K562 (cell line): ENCODE results near the gene GFM1. TPM values are rescaled to one million over a fixed set of nuclear protein-coding genes. Genes with fewer than 3 reads are reported as not detected.

Source experiments
- ADNP ChIP-seq: fragments of 200-800 bp; sonication (Bioruptor generic); IDR thresholded peaks from 2 replicates; pipeline ENCODE4 v1.6.1; 2016; ENCODE audit warnings: missing genetic modification characterization, missing compliant biosample characterization
- DPF2 ChIP-seq: fragments of 450-650 bp; IDR thresholded peaks from 2 replicates; pipeline ENCODE4 v1.6.1; 2016
- EZH2 ChIP-seq: IDR thresholded peaks from 2 replicates; pipeline ENCODE4 v1.6.1; 2012; ENCODE audit warnings: low read depth, mild to moderate bottlenecking, inconsistent platforms, low read length, borderline replicate concordance
- GTF3C2 ChIP-seq: IDR thresholded peaks from 3 replicates; pipeline ENCODE4 v1.6.1; 2011; ENCODE audit warnings: borderline replicate concordance, mild to moderate bottlenecking, moderate library complexity; ENCODE audit not compliant: insufficient read length; ENCODE audit errors: extremely low read depth
- HCFC1 ChIP-seq: IDR thresholded peaks from 2 replicates; pipeline ENCODE4 v1.6.1; 2012; ENCODE audit warnings: low read depth, low read length, improper control_type of control experiment
- HMGN3 ChIP-seq: IDR thresholded peaks from 2 replicates; pipeline ENCODE4 v1.6.1; 2011; ENCODE audit warnings: borderline replicate concordance, low read depth, mild to moderate bottlenecking, mixed read lengths, low read length; ENCODE audit not compliant: insufficient read length; ENCODE audit errors: extremely low read depth
- KHSRP ChIP-seq: fragments of 450-650 bp; IDR thresholded peaks from 2 replicates; pipeline ENCODE4 v1.6.1; 2017
- KLF1 ChIP-seq: fragments of 450-650 bp; IDR thresholded peaks from 2 replicates; pipeline ENCODE4 v1.6.1; 2016; ENCODE audit warnings: missing genetic modification characterization, missing compliant biosample characterization
- LARP7 ChIP-seq: fragments of 450-650 bp; IDR thresholded peaks from 2 replicates; pipeline ENCODE4 v1.6.1; 2016
- MEIS2 ChIP-seq: fragments of 450-650 bp; IDR thresholded peaks from 2 replicates; pipeline ENCODE4 v1.6.1; 2014; ENCODE audit warnings: mild to moderate bottlenecking; ENCODE audit not compliant: partially characterized antibody
- PREB ChIP-seq: sonication (generic); formaldehyde crosslinking; IDR thresholded peaks from 2 replicates; pipeline ENCODE4 v1.8.1; 2023; ENCODE audit warnings: mild to moderate bottlenecking, missing genetic modification reagents
- SMARCA4 ChIP-seq: fragments of 450-650 bp; IDR thresholded peaks from 2 replicates; pipeline ENCODE4 v1.6.1; 2016
- TEAD1 ChIP-seq, 2 experiments: fragments of 450-650 bp in 1 of 2; sonication (generic) in 1 of 2; formaldehyde crosslinking; IDR thresholded peaks; 2 replicates each; pipeline versions ENCODE4 v1.4.0 to v1.8.0; 2020 to 2022; ENCODE audit warnings: mild to moderate bottlenecking in 2 of 2, missing genetic modification reagents in 1 of 2
- YBX1 ChIP-seq: fragments of 450-650 bp; IDR thresholded peaks from 2 replicates; pipeline ENCODE4 v1.7.1; 2016; ENCODE audit warnings: mild to moderate bottlenecking
- ZNF586 ChIP-seq: fragments of 450-650 bp; formaldehyde crosslinking; conservative IDR thresholded peaks from 2 replicates; pipeline ENCODE4 v1.4.0; 2020; ENCODE audit warnings: mild to moderate bottlenecking, moderate library complexity
- ZNF778 ChIP-seq: fragments of 450-650 bp; formaldehyde crosslinking; IDR thresholded peaks from 2 replicates; pipeline ENCODE4 v1.4.0; 2020; ENCODE audit warnings: mild to moderate bottlenecking, moderate library complexity
- polyA plus RNA-seq, 8 experiments: library from polyadenylated mRNA; depleted of rRNA in 4 of 8; stranded (reverse) in 5 of 8; unstranded in 3 of 8; fragments of >200 nt; fragmentation: Nextera tagmentation in 2 of 8; fragmentation: Illumina TruSeq in 1 of 8; extraction: Ambion mirVana in 2 of 8; extraction: Trizol in 1 of 8; gene quantifications; 2 replicates each; pipeline versions ENCODE4 v1.2.1 to v1.2.3, GENCODE V29; 2011 to 2014; ENCODE audit warnings: inconsistent platforms in 1 of 8, missing spikeins in 1 of 8
- total RNA-seq, 7 experiments: library from RNA; depleted of rRNA in 6 of 7; stranded (reverse); fragments of >200 nt in 6 of 7; fragmentation: Illumina TruSeq in 2 of 7; extraction: Trizol in 2 of 7; gene quantifications; 2 replicates each; pipeline versions ENCODE4 v1.2.1 to v1.2.3, GENCODE V29; 2011 to 2021; ENCODE audit warnings: low replicate concordance in 1 of 7
- TF ChIP-seq, protein P1 (sequence below), 3 experiments: IDR thresholded peaks in 2 of 3; conservative IDR thresholded peaks in 1 of 3; 2 replicates each; pipeline ENCODE4 v1.5.1; 2011 to 2012; ENCODE audit warnings: low read length in 3 of 3, mild to moderate bottlenecking in 3 of 3, control low read depth in 2 of 3, improper control_type of control experiment in 1 of 3, inconsistent platforms in 1 of 3, low read depth in 1 of 3, mixed read lengths in 1 of 3, moderate library complexity in 1 of 3; ENCODE audit not compliant: insufficient read depth in 2 of 3
- TF ChIP-seq, protein P2 (sequence below): sonication (generic); formaldehyde crosslinking; IDR thresholded peaks from 2 replicates; pipeline ENCODE4 v1.8.0; 2022; ENCODE audit warnings: missing genetic modification reagents, mild to moderate bottlenecking, moderate library complexity, borderline replicate concordance
- TF ChIP-seq, protein P3 (sequence below): IDR thresholded peaks from 2 replicates; pipeline ENCODE4 v1.6.1; 2011; ENCODE audit warnings: borderline replicate concordance, low read depth, mild to moderate bottlenecking, moderate library complexity, low read length; ENCODE audit not compliant: insufficient read depth, poor library complexity, severe bottlenecking

GFM1 gene
- total and polyA plus RNA-seq, 9 of the 15 experiments (the other 6 are each of a cell fraction or from before 2014, with no cell fraction given): 38.9 to 86.7 (median 64.8) TPM

DNA sequence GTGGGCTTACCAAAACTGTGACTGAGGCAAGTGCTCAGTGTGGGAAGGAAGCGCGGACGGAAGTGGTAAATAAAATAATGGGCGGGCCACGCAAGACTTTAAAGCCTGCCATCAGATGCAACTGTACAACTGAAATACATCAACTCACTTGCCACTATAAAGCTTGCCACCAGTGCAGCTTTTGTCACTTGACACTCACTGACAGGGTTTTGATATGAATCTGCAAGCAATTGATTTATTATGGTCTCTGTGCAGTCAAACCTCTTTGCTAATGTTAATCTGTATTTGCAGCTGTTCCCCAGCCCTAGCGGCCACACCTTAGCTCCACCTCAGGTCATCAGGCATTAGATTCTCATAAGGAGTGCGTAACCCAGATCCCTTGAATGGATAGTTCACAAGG, 2.3 kb upstream of the GFM1 start (continued):
- TF ChIP-seq, protein P1, sequence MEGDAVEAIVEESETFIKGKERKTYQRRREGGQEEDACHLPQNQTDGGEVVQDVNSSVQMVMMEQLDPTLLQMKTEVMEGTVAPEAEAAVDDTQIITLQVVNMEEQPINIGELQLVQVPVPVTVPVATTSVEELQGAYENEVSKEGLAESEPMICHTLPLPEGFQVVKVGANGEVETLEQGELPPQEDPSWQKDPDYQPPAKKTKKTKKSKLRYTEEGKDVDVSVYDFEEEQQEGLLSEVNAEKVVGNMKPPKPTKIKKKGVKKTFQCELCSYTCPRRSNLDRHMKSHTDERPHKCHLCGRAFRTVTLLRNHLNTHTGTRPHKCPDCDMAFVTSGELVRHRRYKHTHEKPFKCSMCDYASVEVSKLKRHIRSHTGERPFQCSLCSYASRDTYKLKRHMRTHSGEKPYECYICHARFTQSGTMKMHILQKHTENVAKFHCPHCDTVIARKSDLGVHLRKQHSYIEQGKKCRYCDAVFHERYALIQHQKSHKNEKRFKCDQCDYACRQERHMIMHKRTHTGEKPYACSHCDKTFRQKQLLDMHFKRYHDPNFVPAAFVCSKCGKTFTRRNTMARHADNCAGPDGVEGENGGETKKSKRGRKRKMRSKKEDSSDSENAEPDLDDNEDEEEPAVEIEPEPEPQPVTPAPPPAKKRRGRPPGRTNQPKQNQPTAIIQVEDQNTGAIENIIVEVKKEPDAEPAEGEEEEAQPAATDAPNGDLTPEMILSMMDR (IDR thresholded peaks at IDR 0.05 in 2 of 3, conservative IDR thresholded peaks at IDR 0.05 in 1 of 3; ENCODE audit: insufficient read depth in 2 of 3, low read depth in 1 of 3, low read length in 3 of 3): 0 out of 6 replicates have a peak, but pooled peaks of 1 of the 3 experiments have one; percentile 2
- TF ChIP-seq HCFC1 (no peak), GTF3C2 (no peak), ZNF586 (no peak), KLF1 (peak; percentile 72; the same call in 1 of the 2 replicates), EZH2 (no peak), SMARCA4 (peak; percentile 64; the same call in 1 of the 2 replicates), ADNP (tag) (0 out of 2 replicates have a peak, but pooled peaks have one; percentile 23), KHSRP (no peak), DPF2 (peak; percentile 82), MEIS2 (peak; percentile 98), TEAD1 (CRISPR knock-in tag; IDR thresholded peaks at IDR 0.05) (no peak), PREB (CRISPR knock-in tag) (no peak), LARP7 (no peak), ZNF778 (no peak), YBX1 (no peak), HMGN3 (no peak)
- TF ChIP-seq, protein P2, sequence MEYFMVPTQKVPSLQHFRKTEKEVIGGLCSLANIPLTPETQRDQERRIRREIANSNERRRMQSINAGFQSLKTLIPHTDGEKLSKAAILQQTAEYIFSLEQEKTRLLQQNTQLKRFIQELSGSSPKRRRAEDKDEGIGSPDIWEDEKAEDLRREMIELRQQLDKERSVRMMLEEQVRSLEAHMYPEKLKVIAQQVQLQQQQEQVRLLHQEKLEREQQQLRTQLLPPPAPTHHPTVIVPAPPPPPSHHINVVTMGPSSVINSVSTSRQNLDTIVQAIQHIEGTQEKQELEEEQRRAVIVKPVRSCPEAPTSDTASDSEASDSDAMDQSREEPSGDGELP (CRISPR knock-in tag): peak; percentile 42; the same call in 1 of the 2 replicates
- TF ChIP-seq, protein P3, sequence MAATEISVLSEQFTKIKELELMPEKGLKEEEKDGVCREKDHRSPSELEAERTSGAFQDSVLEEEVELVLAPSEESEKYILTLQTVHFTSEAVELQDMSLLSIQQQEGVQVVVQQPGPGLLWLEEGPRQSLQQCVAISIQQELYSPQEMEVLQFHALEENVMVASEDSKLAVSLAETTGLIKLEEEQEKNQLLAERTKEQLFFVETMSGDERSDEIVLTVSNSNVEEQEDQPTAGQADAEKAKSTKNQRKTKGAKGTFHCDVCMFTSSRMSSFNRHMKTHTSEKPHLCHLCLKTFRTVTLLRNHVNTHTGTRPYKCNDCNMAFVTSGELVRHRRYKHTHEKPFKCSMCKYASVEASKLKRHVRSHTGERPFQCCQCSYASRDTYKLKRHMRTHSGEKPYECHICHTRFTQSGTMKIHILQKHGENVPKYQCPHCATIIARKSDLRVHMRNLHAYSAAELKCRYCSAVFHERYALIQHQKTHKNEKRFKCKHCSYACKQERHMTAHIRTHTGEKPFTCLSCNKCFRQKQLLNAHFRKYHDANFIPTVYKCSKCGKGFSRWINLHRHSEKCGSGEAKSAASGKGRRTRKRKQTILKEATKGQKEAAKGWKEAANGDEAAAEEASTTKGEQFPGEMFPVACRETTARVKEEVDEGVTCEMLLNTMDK: no peak
